Measurements from ENCODE around the gene POU5F1.
"Not testable (repeated sequence)": the region's sequence is repeated elsewhere in the genome, so short reads cannot be mapped to it uniquely, and the experiment has no call there.

Gene POU5F1

DNA sequence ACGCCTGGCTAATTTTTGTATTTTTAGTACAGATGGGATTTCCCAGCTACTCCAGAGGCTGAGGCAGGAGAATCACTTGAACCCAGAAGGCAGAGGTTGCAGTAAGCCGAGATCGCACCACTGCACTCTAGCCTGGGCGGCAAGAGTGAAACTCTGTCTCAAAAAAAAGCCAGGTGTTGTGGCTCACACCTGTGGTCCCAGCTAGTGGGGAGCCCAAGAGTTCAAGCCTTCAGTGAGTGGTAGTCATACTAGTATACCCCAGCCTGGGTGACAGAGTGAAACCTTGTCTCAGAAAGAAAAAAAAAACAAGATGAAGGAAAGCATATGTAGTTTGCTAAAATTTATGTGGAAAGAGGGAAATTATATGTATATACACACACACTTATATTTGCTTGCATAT lies 20.0 kb upstream of the POU5F1 start:
- no peak for DNase-seq (ENCODE audit: low spot score)

GRCh38 chr6:31189223-31189622 lies 18.7 kb upstream of the POU5F1 start:
- not testable (repeated sequence) for DNase-seq (ENCODE audit: low spot score)

DNA sequence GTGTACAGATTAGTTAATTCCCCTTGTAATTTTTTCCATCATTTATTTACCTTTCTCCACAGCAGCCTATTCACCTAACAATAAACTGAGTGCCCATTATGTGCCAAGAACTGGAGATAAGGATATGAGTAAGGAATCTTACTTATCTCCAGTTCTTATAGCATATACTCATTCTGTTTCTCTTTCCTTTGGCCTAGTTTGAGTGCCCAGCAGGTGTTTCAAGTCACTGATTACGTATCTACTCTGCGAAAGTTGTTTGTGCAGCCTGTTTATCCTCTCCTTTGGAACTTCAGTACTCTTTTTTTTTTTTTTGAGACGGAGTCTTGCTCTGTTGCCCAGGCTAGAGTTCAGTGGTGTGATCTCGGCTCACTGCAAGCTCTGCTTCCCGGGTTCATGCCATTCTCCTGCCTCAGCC lies 17.3 kb upstream of the POU5F1 start:
- no peak for DNase-seq (ENCODE audit: low spot score)

DNA sequence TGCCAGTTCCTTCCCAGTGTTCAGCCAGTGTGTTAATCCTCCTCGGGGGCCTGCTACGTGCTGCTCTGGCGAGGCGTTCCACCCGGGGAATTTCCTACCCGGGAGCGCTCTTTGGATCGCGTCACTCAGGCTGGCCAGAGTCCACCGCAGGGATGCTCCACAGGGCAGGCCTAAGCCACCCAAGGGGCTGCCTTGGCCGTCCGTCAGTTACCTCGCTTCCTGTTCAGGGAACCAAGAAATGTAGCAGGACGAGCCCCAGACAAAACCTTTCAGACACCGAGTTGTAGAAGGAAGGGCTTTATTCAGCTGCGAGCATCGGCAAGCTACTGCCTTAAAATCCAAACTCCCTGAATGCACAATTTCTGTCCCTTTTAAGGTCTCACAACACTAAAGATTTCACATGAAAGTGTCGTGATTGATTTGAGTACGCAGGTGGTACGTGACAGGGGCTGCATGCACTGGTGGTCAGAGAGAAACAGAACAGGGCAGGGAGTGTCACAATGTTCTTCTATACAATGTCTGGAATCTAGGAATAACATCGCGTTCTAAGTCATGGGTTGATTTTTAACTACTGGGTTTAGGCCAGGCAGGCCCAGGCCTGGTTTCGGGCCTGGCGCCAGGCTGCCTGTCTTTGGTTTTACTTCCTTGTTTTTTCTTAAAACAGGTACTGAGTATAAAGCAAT lies 15.7 kb upstream of the POU5F1 start:
- no peak for DNase-seq (ENCODE audit: low spot score)

DNA sequence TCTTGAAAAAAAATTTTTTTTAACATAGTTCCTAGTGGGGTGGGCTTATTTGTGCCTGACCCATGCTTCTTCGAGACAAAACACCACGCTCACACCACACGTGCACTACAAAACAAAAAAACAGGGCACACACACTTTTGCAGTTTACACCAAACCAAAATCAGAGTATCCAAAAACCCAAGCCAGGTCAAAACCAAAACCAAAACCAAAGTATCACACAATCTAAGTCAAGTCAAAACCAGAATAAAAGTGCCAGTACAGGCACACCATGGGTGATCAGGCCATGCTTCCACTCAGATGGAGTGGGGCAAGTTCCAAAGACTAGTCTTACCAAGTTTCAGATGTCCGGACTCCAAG lies 15.2 kb upstream of the POU5F1 start:
- not testable (repeated sequence) for DNase-seq (ENCODE audit: low spot score)

- not testable (repeated sequence) for DNase-seq (ENCODE audit: low spot score)
These were observed 13.4 kb upstream of the POU5F1 start for GRCh38 chr6:31183859-31184258.

- DNase-seq (ENCODE audit: low spot score): not testable (repeated sequence)
These were observed 12.8 kb upstream of the POU5F1 start for GRCh38 chr6:31183287-31183686.

DNA sequence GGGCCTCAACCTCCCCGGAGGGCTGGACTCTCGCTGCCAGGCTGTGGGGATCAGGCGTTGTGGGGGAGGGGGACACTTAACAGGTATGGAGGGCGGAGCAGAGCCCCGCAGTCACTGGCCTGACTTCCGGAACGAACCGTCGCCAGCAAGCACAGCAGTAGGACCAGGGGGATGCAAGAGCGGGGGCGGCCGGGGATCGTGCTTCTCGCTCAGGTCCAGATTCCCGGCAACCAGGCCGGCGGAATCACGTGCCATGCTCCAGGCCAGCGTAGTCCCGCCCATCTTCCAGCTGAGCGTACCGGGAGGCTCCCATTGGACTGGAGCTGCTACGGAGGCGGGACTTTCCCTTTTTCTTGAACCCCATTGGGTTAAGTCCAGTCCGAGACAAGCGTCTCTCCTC lies 10.0 kb upstream of the POU5F1 start:
- no peak for DNase-seq (ENCODE audit: low spot score)

GRCh38 chr6:31179896-31180295 lies 9.4 kb upstream of the POU5F1 start:
- no peak for DNase-seq (ENCODE audit: low spot score)

GRCh38 chr6:31179042-31179386 lies 8.5 kb upstream of the POU5F1 start:
- DNase-seq (ENCODE audit: low spot score): no peak

DNA sequence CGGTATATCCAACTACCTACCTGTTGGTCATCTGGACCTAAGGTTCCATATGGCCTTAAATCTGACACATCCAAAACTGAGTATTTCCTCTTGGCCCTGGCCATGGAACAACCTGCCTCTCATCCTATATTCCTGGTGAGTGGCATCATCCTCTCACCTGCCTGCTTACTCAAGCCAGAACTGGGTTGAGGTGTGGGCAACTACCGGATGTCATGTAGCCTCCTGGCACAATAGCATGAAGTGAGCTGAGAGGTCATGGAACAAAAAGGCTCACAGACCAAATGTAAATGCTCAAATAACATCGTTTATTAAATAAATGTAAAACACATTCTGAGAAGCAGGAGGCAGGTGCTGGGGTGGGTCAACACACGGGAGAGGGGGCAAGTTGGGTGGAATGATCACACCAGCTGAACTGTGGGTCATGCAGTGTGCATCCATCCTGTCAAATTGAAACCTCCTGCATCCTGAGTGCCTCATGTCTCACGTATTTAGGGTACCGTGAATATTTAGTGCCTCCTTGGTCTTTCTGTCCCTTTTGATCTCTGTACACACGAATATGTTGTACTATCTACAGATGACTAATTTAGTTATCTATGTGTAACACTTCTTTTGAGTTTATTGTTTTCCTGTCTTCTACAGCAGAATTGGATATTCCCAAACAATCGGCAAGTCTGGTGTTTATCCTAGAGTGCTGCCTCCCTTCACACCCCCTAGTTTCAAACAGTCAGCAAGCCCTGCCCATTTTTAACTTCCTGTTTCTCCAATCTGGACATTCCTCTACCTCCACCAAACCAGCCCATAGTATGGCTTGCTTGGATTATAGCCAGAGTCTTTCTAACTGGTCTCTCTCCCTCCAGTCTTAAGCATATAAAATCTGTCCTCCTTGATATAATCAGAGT lies 7.9 kb upstream of the POU5F1 start:
- DNase-seq (ENCODE audit: low spot score): no peak

- DNase-seq (ENCODE audit: low spot score): no peak
These were observed 5.5 kb upstream of the POU5F1 start for GRCh38 chr6:31175971-31176370.

- DNase-seq (ENCODE audit: low spot score): no peak
These were observed 3.9 kb upstream of the POU5F1 start for GRCh38 chr6:31174378-31174777.

DNA sequence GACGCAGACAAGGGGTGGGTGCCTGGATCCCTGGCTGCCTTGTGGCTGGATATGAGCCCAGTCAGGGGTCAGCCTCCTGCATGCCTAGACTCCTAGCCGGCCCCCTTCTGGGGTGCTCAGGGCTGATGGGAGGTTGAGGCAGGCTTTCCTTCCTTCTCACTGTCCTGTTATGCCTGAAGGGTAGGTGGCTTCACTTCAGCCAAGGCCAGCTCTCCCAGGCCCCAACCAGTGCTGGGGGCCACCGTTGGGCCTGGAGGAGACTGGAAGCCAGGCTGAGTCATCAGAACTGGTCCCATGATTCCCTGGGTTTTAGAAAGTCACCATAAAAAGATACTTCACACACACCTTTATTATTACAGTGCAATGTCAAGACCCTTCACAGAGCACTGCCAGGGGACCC lies 2.9 kb upstream of the POU5F1 start:
- DNase-seq (ENCODE audit: low spot score): no peak

DNA sequence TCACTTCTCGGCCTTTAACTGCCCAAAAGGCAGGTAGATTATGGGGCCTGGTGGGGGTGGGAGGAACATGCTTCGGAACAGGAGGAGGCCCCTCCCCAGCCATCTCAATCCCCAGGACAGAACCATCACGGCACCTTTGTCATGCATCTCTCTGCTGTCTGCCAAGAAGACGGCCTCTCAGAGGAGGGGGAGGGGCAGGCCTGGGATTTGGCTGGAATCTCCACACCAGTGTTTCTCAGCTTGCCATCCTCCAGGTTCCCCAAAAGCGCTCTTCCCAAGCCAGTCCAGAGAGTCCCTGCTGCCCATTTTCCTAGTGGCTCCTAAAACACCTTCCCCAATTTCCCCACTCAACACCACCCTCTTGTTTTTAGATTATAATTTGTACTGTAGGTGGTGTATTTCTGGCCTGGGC lies 2.5 kb upstream of the POU5F1 start:
- DNase-seq (ENCODE audit: low spot score): no peak

GRCh38 chr6:31171931-31172905 lies 1.7 kb upstream of the POU5F1 start:
- no peak for DNase-seq (ENCODE audit: low spot score)

DNA sequence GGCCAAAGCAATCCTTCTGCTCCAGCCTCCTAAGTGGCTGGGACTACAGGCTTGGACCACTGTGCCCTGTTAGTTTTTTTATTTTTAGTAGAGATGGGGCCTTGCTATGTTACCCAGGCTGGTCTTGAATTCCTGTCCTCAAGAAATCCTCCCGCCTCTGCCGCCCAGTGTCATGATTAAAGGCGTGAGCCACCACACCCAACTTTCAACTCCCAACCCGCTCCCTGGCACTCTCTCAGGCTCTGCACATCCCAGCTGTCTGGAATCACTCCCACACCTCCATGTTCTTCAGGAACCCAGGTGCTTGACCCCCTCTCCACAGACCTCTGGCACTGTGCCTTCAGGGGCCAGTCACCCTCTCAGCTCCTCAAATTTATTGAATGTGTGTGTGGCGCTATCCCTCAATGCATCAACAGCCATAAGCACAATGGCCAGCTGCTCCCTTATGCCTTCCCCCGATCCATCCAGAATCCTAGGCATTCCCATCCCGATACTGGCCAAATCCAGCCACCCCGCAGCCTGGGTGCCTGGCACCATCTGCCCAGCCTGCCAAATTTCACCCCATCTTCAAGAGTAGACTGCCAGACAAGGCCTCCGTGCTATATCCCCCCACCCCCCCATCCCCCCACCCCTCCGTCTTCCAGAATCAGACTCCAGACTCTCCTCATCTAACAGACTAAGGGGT lies 647 bp upstream of the POU5F1 start:
- no peak for DNase-seq (ENCODE audit: low spot score)

DNA sequence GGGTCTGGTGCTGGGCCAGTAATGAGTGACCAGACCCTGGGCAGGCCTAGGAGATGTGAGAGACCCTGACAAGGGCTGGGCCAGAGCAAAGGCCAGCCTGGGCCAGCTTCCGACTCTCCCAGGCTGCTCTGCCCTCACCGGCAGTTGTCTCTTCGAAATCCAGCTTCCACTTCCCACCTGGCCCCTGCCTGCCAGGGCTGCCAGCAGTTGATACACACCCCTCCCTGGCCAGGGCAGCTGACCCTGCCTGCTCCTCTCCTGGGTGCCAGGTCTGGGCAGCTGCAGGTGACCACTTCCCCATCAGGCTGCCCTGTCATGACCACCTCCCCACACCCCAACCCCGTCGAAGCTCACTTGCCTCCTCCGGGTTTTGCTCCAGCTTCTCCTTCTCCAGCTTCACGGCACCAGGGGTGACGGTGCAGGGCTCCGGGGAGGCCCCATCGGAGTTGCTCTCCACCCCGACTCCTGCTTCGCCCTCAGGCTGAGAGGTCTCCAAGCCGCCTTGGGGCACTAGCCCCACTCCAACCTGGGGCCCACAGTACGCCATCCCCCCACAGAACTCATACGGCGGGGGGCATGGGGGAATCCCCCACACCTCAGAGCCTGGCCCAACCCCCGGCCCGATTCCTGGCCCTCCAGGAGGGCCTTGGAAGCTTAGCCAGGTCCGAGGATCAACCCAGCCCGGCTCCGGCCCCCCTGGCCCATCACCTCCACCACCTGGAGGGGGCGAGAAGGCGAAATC lies 453 bp downstream of the POU5F1 start:
- DNase-seq (ENCODE audit: low spot score): not testable (repeated sequence)

DNA sequence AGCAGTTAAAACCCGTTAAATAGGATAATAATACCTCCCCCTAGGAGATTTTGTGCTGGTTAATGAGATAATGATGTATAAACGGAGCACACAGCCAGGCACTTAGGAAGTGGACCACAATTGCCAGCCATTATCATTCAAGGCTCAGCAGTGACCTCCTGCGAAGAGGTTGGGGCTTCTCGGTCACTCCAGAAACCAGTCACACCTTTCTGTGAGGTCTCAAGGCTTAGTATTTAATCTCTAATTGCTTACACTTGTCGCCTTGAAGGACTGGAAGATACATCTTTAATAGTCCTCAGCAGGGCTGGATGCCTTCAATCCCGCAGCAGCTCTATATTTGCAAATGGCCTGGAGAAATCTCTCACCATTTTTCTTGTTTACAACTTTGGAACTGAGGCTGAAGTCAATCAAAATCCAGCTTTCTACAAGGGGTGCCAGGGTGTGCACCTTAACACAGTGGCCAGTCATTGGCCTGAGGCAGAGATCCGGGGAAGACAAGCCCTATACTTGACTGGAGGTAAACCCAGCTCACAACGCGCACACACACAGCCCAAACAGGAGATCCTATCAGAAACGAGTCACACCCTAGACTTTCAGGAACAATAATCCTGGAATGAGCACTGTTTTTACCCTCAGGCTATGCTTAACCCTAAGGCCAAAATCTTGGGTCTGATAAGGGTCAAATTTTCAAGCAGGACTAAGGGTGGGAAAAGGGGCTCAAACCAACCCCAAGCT lies 1.2 kb downstream of the POU5F1 start:
- no peak for DNase-seq (ENCODE audit: low spot score)

GRCh38 chr6:31168606-31169005 lies 1.9 kb downstream of the POU5F1 start:
- no peak for DNase-seq (ENCODE audit: low spot score)
